Left ventricle myocardium inferior (tissue), 1 donor: ENCODE results near the gene STIM2. TPM values are rescaled to one million over a fixed set of nuclear protein-coding genes. Genes with fewer than 3 reads are reported as not detected.

ENCODE experiments used
- DNase-seq: peaks from one replicate; pipeline ENCODE4 v3.0.0-alpha.2; 2020
- H3K27ac ChIP-seq: fragments of 200-600 bp; replicated peaks from 2 replicates; pipeline ENCODE4 v1.8.0; 2021
- H3K27me3 ChIP-seq: fragments of 200-600 bp; 2 replicates; pipeline ENCODE4 v1.8.0; 2021; ENCODE audit warnings: low read depth
- H3K36me3 ChIP-seq: fragments of 200-600 bp; 2 replicates; pipeline ENCODE4 v1.8.0; 2021
- H3K4me1 ChIP-seq: fragments of 200-600 bp; 2 replicates; pipeline ENCODE4 v1.8.0; 2021
- H3K4me3 ChIP-seq: fragments of 200-600 bp; 2 replicates; pipeline ENCODE4 v1.8.0; 2021; ENCODE audit warnings: mild to moderate bottlenecking, moderate library complexity
- H3K9me3 ChIP-seq: fragments of 200-600 bp; replicated peaks from 2 replicates; pipeline ENCODE4 v1.8.0; 2021
- intact Hi-C: fragments of 100-400 bp; cut with micrococcal nuclease; formaldehyde crosslinking; loops from one replicate; pipeline ENCODE4 v1.11.0; 2022
- total RNA-seq: library from RNA; stranded (reverse); fragmentation: NEBNext Ultra II Directional; extraction: Animal tissue kit (Norgen Biotek cat#: 25700); gene quantifications from one replicate; pipeline ENCODE4 v1.2.1, GENCODE V29; 2021
- TF ChIP-seq, protein P1 (sequence below): fragments of 200-600 bp; IDR thresholded peaks from 2 replicates; pipeline ENCODE4 v1.8.0; 2021; ENCODE audit warnings: antibody characterized with exemption, mild to moderate bottlenecking, borderline replicate concordance
- donor health status: DM: no; HTN: yes; CAD: no; lungs with severe emphysema.

Gene STIM2
- total RNA-seq, 1 donor from 2014 or later, result 12.2 TPM

DNA sequence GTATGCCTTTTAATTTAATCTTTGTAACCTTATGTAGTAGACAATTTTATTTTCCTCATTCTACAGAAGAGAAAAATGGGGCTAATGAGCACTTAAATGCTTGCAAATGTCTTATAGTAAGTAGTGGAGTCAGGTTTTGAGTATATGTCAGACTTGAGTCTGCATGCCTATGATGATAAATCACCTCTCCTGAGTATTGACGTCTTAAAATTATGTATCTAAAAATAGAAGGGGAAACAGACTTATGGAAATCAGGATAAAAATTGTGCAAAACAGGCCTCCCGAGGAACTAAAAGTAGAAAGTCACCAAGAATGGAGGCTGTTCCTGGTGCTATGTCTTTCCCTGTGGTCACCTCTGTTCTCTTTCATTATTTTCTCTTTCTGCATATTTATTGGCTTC lies 92.7 kb downstream of the STIM2 start:
- Histone ChIP-seq H3K4me1 (peaks cover 9% of the 10 kb centered on the region), H3K9me3 (peaks cover 9% of the 10 kb centered on the region)
- TF ChIP-seq, protein P1, sequence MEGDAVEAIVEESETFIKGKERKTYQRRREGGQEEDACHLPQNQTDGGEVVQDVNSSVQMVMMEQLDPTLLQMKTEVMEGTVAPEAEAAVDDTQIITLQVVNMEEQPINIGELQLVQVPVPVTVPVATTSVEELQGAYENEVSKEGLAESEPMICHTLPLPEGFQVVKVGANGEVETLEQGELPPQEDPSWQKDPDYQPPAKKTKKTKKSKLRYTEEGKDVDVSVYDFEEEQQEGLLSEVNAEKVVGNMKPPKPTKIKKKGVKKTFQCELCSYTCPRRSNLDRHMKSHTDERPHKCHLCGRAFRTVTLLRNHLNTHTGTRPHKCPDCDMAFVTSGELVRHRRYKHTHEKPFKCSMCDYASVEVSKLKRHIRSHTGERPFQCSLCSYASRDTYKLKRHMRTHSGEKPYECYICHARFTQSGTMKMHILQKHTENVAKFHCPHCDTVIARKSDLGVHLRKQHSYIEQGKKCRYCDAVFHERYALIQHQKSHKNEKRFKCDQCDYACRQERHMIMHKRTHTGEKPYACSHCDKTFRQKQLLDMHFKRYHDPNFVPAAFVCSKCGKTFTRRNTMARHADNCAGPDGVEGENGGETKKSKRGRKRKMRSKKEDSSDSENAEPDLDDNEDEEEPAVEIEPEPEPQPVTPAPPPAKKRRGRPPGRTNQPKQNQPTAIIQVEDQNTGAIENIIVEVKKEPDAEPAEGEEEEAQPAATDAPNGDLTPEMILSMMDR, result no peak

GRCh38 chr4:26953770-26954423 lies 93.3 kb downstream of the STIM2 start:
- Histone ChIP-seq H3K27ac (no peak overlapping the region), H3K36me3 (peaks cover 5% of the 10 kb centered on the region), H3K9me3 (peaks cover 9% of the 10 kb centered on the region), H3K27me3 (no peaks in the 10 kb centered on the region), H3K4me3 (no peak overlapping the region), H3K4me1 (peaks cover 9% of the 10 kb centered on the region)
- TF ChIP-seq, protein P1, result no peak
- intact Hi-C loops, result no loop called here
- no peak for DNase-seq

More for the DNA sequence above, 92.7 kb downstream of the STIM2 start:
- Histone ChIP-seq H3K4me3 (no peak overlapping the region), H3K27ac (no peak overlapping the region), H3K36me3 (no peaks in the 10 kb centered on the region), H3K27me3 (no peaks in the 10 kb centered on the region)
- no peak for DNase-seq
- intact Hi-C loops, result no loop called here

DNA sequence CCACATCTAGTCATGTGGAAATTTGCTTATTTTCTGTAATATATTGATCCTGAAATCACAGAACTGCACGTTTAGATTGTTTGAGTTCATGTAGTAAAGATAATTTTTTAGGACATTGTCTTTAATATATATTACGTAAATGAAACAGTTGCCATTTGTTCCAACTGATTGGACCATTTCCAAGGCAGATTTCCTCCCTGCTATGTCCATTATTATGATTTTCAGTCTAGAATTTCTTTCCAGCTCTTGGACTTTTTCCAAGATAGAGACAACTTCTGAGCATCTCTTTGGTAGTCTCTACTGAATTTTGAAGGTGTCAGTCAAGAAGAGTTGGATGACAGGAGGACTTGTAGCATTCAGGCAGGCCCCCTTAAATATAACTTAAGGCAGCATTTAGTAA lies 94.6 kb downstream of the STIM2 start:
- intact Hi-C loops, result no loop called here
- TF ChIP-seq, protein P1, result no peak

DNA sequence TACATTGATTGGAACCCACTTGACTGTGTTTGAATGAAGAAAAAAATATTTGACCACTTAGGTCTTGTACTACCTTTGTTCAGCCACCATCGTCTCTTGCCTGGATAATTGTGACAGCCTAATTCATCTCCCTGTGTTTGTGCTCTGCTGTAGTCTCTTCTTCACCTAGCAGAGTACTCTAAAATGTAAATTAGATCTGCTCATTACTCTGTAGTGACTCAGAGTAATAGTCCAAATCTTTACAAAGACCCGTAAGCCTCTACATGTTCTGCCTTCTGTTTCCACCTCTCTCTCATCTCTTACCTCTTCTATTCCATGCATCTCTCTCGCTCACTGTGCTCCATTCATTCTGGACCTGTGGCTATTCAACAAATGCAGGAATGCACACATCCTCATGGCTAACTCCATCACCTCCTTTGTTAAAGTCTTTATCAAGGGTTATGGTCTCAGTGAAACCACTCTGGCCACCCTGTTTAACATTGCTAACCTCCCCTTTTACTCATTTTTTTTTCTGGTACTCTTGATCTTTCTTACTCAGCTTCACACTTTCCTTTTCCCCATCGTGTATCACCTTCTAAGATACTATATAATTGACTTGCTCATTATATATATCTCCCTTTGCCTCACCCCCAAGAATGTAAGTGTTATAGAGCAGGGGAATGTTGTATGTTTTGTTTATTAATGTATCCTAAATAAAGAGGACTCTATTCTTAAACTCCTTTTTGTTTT lies 98.4 kb downstream of the STIM2 start:
- Histone ChIP-seq H3K27ac (no peak overlapping the region), H3K36me3 (peaks cover 8% of the 10 kb centered on the region), H3K9me3 (no peaks in the 10 kb centered on the region), H3K27me3 (no peaks in the 10 kb centered on the region), H3K4me1 (peaks cover 9% of the 10 kb centered on the region), H3K4me3 (no peak overlapping the region)
- no peak for DNase-seq
- intact Hi-C loops, result no loop called here
- TF ChIP-seq, protein P1, result no peak

More for the DNA sequence above, 94.6 kb downstream of the STIM2 start:
- peaks cover 5% of the 10 kb centered on the region for H3K9me3 ChIP-seq
- H3K27ac ChIP-seq, result no peak overlapping the region
- no peaks in the 10 kb centered on the region for H3K27me3 ChIP-seq
- no peak for DNase-seq
- peaks cover 9% of the 10 kb centered on the region for H3K4me1 ChIP-seq
- H3K4me3 ChIP-seq, result no peak overlapping the region
- peaks cover 8% of the 10 kb centered on the region for H3K36me3 ChIP-seq

- intact Hi-C loops, result no loop called here
- no peaks in the 10 kb centered on the region for H3K9me3 ChIP-seq
- TF ChIP-seq, protein P1, result no peak
- peaks cover 8% of the 10 kb centered on the region for H3K36me3 ChIP-seq
- DNase-seq, result no peak
- no peaks in the 10 kb centered on the region for H3K27me3 ChIP-seq
- no peak overlapping the region for H3K27ac ChIP-seq
- no peak overlapping the region for H3K4me3 ChIP-seq
- H3K4me1 ChIP-seq, result peaks cover 9% of the 10 kb centered on the region
These were observed 99.0 kb downstream of the STIM2 start for GRCh38 chr4:26959654-26960047.
